AG09319 (cell line): ENCODE results near the gene OR4B1.

ENCODE experiments used
- DNase-seq: peaks from one replicate; pipeline ENCODE4 v3.0.0-alpha.2; 2010; ENCODE audit warnings: low read depth; ENCODE audit errors: extremely low read depth
- TF ChIP-seq, protein P1 (sequence below): IDR thresholded peaks from 2 replicates; pipeline ENCODE4 v1.5.1; 2011; ENCODE audit warnings: low read depth, mild to moderate bottlenecking, inconsistent platforms, low read length, moderate library complexity

The OR4B1 gene, protein sequence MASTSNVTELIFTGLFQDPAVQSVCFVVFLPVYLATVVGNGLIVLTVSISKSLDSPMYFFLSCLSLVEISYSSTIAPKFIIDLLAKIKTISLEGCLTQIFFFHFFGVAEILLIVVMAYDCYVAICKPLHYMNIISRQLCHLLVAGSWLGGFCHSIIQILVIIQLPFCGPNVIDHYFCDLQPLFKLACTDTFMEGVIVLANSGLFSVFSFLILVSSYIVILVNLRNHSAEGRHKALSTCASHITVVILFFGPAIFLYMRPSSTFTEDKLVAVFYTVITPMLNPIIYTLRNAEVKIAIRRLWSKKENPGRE

DNA sequence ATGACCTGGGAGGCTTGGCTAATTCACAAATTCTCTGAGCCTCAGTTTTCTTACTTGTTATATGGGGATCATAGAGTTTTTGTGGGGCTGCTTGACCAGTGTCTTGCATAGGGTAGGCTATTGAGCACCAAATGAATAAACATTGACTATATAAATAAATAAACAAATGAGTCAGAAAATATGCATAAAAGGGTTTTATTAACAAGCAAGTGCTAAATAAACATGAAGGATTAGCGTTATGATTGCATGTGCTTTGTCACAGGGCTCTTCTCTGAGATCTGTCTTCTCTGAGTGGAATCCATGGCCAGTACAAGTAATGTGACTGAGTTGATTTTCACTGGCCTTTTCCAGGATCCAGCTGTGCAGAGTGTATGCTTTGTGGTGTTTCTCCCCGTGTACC is at the start of gene OR4B1:
Gene OR4B1 (plus strand): TSS at position 301 of the 400 bp plus-strand sequence. CDS start 0 bp downstream, at position 301.
- no peak for DNase-seq
- TF ChIP-seq, protein P1, sequence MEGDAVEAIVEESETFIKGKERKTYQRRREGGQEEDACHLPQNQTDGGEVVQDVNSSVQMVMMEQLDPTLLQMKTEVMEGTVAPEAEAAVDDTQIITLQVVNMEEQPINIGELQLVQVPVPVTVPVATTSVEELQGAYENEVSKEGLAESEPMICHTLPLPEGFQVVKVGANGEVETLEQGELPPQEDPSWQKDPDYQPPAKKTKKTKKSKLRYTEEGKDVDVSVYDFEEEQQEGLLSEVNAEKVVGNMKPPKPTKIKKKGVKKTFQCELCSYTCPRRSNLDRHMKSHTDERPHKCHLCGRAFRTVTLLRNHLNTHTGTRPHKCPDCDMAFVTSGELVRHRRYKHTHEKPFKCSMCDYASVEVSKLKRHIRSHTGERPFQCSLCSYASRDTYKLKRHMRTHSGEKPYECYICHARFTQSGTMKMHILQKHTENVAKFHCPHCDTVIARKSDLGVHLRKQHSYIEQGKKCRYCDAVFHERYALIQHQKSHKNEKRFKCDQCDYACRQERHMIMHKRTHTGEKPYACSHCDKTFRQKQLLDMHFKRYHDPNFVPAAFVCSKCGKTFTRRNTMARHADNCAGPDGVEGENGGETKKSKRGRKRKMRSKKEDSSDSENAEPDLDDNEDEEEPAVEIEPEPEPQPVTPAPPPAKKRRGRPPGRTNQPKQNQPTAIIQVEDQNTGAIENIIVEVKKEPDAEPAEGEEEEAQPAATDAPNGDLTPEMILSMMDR = no peak

DNA sequence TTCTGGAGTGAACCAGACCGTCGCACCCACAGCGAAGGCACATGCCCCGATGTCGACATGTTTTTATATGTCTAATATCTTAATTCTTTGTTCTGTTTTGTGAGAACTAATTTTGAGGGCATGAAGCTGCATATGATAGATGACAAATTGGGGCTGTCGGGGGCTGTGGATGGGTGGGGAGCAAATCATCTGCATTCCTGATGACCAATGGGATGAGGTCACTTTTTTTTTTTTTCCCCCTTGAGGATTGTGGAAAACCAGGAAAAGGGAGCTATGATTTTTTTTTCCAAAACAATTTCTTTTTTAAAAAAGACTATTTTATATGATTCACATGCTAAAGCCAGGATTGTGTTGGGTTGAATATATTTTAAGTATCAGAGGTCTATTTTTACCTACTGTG is 49.2 kb upstream of the OR4B1 start:
- TF ChIP-seq, protein P1 = no peak
- DNase-seq = no peak

DNA sequence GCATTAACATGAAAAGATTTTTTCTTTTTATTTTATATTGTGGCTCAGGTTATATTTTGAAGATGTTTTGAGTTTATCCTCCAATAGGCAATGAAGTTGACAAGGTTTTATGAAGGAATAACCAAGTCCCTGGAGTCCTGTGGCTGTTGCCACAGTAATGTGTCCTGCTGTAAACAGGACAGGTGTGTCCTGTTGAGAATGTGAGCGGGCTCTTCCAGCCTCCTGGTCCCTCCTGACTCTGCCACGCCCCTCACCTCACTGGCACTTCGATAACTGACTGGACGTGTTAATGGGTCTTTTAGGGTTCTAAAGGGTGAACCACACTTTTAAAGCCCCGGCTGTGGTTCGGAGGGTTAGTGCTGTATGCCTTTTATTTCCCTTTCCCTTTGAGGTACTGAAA is 47.8 kb upstream of the OR4B1 start:
- TF ChIP-seq, protein P1 = no peak
- DNase-seq = no peak

DNA sequence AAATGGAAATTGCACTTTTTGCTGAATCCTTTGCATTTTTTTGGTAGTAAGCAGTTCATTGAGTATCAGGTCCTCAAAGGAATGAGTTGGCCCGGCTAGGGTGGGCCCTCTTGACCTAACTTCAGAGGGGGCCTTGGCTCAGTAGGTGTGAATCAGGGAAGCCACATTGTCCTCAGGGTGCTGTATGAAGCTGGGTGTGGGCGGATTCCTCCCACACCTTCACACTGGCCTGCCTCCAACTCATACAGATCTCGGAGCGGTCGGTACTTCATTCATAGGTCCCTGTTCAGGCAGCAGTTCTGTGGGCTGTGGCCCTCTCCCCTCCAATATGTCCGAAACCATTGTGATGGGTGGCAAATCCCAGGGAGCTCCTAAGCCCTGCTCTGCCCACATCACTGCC is 47.4 kb upstream of the OR4B1 start:
- DNase-seq = no peak
- TF ChIP-seq, protein P1 = no peak

DNA sequence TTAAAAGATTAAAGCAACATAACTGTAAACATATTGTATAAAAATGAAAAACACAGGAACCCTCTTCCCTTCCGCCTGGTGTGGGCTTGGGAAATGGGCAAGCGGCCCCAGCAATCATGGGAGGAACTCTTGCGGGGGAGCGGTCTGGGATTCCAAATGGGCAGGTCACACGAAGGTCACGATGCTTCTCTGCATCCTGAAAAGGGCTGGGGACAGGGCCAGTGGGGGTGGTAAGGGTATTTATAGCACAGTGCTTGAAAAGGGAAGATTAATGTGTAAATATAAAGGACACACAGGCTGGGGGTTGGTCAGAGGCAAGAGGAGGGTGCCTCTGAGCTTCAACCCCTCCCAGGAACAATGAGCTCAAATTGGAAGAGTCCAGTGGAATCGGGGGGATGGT is 46.9 kb upstream of the OR4B1 start:
- no peak for DNase-seq
- TF ChIP-seq, protein P1 = no peak

DNA sequence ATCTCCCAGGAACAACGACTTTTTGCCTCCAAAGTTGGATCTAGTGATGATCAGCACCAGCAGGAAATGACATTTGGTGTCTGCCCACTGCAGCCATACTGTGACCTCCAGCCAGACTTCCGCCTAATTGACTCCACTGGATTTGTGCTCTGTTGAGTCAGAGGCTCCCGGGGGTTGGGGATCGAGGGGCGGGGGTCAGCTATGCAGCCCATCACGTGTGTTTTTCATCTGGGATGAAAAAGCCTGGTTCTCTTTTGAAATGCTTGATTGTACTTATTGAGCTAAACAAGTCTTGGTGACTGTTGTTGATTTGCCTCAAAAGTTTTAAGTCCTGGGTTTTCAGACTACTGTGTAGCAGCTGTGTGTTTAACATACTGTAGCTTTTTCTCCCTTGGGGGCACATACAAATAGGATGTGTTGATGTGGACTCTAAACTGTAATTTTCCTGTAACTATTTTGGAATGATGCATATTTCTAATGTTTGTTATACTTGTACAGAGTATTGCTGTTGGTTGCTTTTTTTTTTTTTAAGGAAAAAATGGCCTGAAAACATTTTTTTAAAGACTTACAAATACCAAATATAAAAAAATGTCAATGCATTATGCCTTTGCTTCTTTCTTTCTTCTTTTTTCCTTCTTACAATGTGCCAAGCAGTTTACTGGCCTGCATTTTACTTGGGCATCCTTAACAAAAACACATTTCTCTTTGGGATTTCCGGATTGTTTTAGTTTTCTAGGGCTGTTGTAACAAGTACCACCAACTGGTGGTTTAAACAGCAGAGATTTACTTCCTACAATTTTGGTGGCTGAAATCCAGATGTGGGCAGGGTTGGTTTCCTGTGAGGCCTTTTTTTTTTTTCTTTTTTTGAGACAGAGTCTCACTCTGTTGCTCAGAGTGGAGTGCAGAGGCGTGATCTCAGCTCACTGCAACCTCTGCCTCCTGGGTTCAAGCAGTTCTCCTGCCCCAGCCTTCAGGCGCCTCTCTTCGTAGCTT is 46.1 kb upstream of the OR4B1 start:
- TF ChIP-seq, protein P1 = no peak
- DNase-seq = peak; percentile 20
